Measurements from ENCODE around the gene RXRA.

RXRA gene

DNA sequence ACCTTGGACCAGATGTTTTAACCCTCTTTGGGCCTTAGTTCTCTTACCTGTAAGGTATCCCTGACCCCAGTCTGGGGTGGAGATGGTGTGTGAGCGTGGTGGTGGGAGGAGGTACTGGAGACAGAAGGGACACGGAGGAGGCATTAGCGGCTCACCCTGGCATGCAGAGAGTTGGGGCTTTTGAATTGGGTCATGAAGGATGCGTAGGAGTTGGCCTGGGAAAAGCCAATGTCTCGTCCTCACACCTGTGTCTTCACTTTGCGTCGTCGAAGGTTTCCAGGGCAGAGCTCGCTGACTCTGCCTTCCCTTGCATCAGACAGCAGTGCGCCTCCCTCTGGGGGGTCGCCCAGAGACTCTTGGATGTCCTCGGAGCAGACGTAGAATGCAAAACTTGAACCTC is 11.2 kb downstream of the RXRA start:
- H3K4me3 ChIP-seq (ENCODE audit: low read depth, low read length) = no peak overlapping the region
- TF ChIP-seq, protein P1, sequence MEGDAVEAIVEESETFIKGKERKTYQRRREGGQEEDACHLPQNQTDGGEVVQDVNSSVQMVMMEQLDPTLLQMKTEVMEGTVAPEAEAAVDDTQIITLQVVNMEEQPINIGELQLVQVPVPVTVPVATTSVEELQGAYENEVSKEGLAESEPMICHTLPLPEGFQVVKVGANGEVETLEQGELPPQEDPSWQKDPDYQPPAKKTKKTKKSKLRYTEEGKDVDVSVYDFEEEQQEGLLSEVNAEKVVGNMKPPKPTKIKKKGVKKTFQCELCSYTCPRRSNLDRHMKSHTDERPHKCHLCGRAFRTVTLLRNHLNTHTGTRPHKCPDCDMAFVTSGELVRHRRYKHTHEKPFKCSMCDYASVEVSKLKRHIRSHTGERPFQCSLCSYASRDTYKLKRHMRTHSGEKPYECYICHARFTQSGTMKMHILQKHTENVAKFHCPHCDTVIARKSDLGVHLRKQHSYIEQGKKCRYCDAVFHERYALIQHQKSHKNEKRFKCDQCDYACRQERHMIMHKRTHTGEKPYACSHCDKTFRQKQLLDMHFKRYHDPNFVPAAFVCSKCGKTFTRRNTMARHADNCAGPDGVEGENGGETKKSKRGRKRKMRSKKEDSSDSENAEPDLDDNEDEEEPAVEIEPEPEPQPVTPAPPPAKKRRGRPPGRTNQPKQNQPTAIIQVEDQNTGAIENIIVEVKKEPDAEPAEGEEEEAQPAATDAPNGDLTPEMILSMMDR (IDR thresholded peaks at IDR 0.05; ENCODE audit: low read depth, low read length, missing control alignments) = no peak
- in situ Hi-C loops (cut with HindIII; ENCODE audit: low sequenced_read_pairs) = no loop called here
- DNase-seq (ENCODE audit: low read depth) = no peak

DNA sequence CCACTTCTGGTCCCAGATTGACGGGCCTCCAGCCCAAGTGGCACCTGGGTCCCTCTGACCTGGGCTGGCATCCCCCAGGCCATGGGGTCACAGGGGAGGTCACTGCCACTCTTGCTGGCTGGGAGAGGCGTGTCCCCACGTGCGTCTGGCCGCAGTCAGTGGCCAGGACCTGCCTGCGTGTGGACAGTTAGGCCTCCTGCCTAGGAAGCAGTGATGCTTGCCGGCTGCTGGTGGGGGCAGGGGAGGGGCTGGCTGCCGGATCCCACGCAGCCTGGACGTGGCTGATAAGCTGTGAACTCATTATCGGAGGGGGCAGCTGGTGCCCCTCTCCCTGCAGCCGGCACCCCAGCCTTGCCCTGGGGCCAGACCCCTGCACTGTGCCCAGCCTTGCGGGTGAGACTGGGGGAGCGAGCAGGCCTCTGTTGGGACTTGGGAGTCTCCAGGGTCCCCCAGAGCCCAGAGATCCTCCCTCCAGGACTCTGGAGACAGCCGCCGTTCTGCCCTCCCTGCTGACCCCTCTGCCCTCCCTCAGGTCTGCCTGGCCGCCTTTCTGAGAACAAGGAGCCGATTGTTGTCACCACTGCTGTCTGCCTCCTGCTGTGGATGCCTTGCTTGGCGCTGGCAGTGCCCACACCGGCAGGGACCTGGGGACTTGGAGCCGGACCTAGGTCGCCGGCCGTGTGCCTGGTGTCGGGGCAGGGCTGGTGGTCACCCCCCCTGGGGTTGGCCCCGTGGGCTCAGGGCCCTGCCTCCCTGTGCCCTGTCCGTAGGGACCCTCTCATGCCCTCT is 12.3 kb downstream of the RXRA start:
- TF ChIP-seq, protein P1 (IDR thresholded peaks at IDR 0.05; ENCODE audit: low read depth, low read length, missing control alignments) = no peak
- in situ Hi-C loops (cut with HindIII; ENCODE audit: low sequenced_read_pairs) = no loop called here
- no peak overlapping the region for H3K4me3 ChIP-seq (ENCODE audit: low read depth, low read length)
- no peak for DNase-seq (ENCODE audit: low read depth)

DNA sequence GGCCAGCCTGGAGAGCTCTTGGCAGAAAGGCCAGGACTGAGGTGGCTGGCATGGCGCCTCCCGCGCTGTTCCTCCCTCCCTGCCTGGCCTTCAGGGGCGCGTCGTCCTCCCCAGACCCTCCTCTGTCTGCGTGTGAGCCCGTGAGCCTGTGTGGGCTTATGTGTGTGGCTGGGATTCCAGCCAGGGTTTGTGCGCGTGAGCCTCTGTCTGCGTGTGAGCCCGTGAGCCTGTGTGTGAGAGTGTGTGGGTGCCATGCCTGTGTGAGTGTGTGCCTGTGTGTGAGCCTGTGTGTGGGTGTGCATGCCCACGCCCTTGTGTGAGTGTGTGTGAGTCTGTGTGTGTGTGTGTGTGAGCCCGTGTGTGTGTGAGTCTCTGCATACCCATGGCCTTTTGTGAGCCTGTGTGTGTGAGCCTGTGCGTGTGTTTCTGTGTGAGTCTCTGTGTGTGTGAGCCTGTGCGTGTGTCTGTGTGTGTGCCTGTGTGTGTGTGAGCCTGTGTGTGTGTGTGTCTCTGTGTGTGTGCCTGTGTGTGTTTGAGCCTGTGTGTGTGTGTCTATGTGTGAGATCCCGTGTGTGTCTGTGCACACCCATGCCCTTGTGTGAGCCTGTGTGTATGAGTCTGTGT is 13.0 kb downstream of the RXRA start:
- TF ChIP-seq, protein P1 (IDR thresholded peaks at IDR 0.05; ENCODE audit: low read depth, low read length, missing control alignments) = no peak
- no peak overlapping the region for H3K4me3 ChIP-seq (ENCODE audit: low read depth, low read length)
- DNase-seq (ENCODE audit: low read depth) = no peak
- in situ Hi-C loops (cut with HindIII; ENCODE audit: low sequenced_read_pairs) = no loop called here

DNA sequence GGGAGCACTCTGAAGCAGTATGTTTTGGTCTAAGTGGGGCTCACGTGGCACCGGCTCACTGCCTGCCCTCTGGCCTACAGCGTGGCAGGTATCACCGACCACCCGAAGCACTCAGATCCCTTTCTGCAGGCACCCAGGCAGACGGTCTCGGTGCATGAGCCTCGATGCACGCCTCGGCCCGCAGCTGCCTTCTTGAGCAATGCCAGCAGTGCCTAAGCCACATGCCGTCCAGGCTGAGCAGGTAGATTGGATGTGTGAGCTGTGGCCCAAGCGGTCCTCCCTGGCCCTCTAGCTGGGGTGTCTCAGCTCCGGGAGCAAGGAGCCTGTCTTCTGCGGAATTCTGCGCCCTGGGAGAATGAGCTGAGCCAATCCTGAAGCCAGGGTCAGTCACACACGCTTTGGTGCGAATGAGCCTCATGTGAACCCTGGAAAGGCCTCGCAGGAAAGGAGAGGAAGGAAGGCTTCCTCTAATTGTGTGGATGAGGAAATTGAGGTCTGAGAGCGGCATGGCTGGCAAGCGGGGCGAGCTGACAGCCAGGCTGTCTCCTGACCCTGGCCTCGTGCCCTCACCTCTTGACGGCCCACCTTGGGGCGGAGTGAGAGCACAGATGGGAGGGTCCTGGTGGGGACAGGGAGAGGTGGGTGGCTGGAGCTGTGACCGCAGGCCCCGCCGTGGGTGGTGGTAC is 14.4 kb downstream of the RXRA start:
- TF ChIP-seq, protein P1 (IDR thresholded peaks at IDR 0.05; ENCODE audit: low read depth, low read length, missing control alignments) = no peak
- no peak overlapping the region for H3K4me3 ChIP-seq (ENCODE audit: low read depth, low read length)
- in situ Hi-C loops (cut with HindIII; ENCODE audit: low sequenced_read_pairs) = no loop called here
- no peak for DNase-seq (ENCODE audit: low read depth)

DNA sequence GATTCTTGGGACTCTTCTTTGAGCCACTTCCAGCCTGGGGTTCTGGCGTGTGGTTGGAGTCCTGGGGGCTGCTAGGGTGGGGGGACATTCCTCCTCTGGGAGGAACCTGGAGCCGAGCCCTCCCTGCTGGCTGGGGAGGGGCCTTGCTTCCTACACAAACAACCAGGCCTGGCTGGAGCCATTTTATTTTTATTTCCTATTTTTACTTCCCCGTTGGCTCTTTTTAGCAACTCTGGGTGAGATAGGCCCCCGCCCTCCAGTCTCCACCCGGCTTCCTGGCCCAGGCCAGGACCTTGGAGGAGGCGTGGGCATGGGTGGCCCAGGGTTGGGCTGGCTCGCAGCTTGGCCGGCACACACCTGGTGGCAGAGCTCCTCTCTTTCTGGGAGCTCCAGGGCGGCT is 15.1 kb downstream of the RXRA start:
- H3K4me3 ChIP-seq (ENCODE audit: low read depth, low read length) = no peak overlapping the region
- DNase-seq (ENCODE audit: low read depth) = no peak
- in situ Hi-C loops (cut with HindIII; ENCODE audit: low sequenced_read_pairs) = no loop called here

More for the DNA sequence above, 15.1 kb downstream of the RXRA start:
- TF ChIP-seq, protein P1 (IDR thresholded peaks at IDR 0.05; ENCODE audit: low read depth, low read length, missing control alignments) = no peak

Data from astrocyte of the cerebellum (primary cell).